ENCODE data around the gene ARHGEF19.
"Not testable (repeated sequence)": the region's sequence is repeated elsewhere in the genome, so short reads cannot be mapped to it uniquely, and the experiment has no call there.

GRCh38 chr1:16257556-16257955 is 45.1 kb upstream of the ARHGEF19 start:
- TF ChIP-seq, protein P1, sequence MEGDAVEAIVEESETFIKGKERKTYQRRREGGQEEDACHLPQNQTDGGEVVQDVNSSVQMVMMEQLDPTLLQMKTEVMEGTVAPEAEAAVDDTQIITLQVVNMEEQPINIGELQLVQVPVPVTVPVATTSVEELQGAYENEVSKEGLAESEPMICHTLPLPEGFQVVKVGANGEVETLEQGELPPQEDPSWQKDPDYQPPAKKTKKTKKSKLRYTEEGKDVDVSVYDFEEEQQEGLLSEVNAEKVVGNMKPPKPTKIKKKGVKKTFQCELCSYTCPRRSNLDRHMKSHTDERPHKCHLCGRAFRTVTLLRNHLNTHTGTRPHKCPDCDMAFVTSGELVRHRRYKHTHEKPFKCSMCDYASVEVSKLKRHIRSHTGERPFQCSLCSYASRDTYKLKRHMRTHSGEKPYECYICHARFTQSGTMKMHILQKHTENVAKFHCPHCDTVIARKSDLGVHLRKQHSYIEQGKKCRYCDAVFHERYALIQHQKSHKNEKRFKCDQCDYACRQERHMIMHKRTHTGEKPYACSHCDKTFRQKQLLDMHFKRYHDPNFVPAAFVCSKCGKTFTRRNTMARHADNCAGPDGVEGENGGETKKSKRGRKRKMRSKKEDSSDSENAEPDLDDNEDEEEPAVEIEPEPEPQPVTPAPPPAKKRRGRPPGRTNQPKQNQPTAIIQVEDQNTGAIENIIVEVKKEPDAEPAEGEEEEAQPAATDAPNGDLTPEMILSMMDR (conservative IDR thresholded peaks at IDR 0.05; ENCODE audit: low read depth, low read length): not testable (repeated sequence)
- TF ChIP-seq EZH2 (IDR thresholded peaks at IDR 0.05; ENCODE audit: low read length, unreplicated experiment); EZH2phosphoT487 (IDR thresholded peaks at IDR 0.05; ENCODE audit: borderline replicate concordance, low read length): not testable (repeated sequence)
